K562 (cell line): ENCODE data around the gene WASL. TPM values are rescaled to one million over a fixed set of nuclear protein-coding genes. Genes with fewer than 3 reads are reported as not detected.

ENCODE experiments used
- DIDO1 ChIP-seq: fragments of 450-650 bp; IDR thresholded peaks from 2 replicates; pipeline ENCODE4 v1.6.1; 2016; ENCODE audit warnings: low read depth, missing biosample characterization, missing genetic modification characterization
- LCOR ChIP-seq: sonication (generic); formaldehyde crosslinking; IDR thresholded peaks from 2 replicates; pipeline ENCODE4 v1.8.0; 2022; ENCODE audit warnings: mild to moderate bottlenecking, missing genetic modification reagents
- MEIS2 ChIP-seq: fragments of 450-650 bp; IDR thresholded peaks from 2 replicates; pipeline ENCODE4 v1.6.1; 2014; ENCODE audit warnings: mild to moderate bottlenecking; ENCODE audit not compliant: partially characterized antibody
- RAD51 ChIP-seq: fragments of 450-650 bp; IDR thresholded peaks from 2 replicates; pipeline ENCODE4 v1.7.1; 2016; ENCODE audit warnings: low read depth, mild to moderate bottlenecking, borderline replicate concordance
- RBM14 ChIP-seq: fragments of 200-400 bp; formaldehyde crosslinking; IDR thresholded peaks from 2 replicates; pipeline ENCODE4 v1.6.1; 2018; ENCODE audit warnings: low read depth, mild to moderate bottlenecking, low read length, moderate library complexity, borderline replicate concordance; ENCODE audit not compliant: insufficient read depth
- RFX7 ChIP-seq: fragments of 250-450 bp; sonication (Bioruptor Pico); IDR thresholded peaks from 2 replicates; pipeline ENCODE4 v1.5.1; 2021; ENCODE audit warnings: mild to moderate bottlenecking
- TAF9B ChIP-seq: fragments of 450-650 bp; IDR thresholded peaks from 2 replicates; pipeline ENCODE4 v1.6.1; 2018; ENCODE audit warnings: mild to moderate bottlenecking; ENCODE audit not compliant: partially characterized antibody
- ZNF444 ChIP-seq: fragments of 250-450 bp; sonication (Bioruptor Pico); IDR thresholded peaks from 2 replicates; pipeline ENCODE4 v1.4.0; 2020; ENCODE audit warnings: mild to moderate bottlenecking, moderate library complexity
- ZNF717 ChIP-seq: fragments of 250-450 bp; sonication (Bioruptor Pico); IDR thresholded peaks from 2 replicates; pipeline ENCODE4 v1.5.0; 2021
- polyA plus RNA-seq, 8 experiments: library from polyadenylated mRNA; depleted of rRNA in 4 of 8; stranded (reverse) in 5 of 8; unstranded in 3 of 8; fragments of >200 nt; fragmentation: Nextera tagmentation in 2 of 8; fragmentation: Illumina TruSeq in 1 of 8; extraction: Ambion mirVana in 2 of 8; extraction: Trizol in 1 of 8; gene quantifications; 2 replicates each; pipeline versions ENCODE4 v1.2.1 to v1.2.3, GENCODE V29; 2011 to 2014; ENCODE audit warnings: inconsistent platforms in 1 of 8, missing spikeins in 1 of 8
- total RNA-seq, 7 experiments: library from RNA; depleted of rRNA in 6 of 7; stranded (reverse); fragments of >200 nt in 6 of 7; fragmentation: Illumina TruSeq in 2 of 7; extraction: Trizol in 2 of 7; gene quantifications; 2 replicates each; pipeline versions ENCODE4 v1.2.1 to v1.2.3, GENCODE V29; 2011 to 2021; ENCODE audit warnings: low replicate concordance in 1 of 7
- TF ChIP-seq, protein P1 (sequence below), 2 experiments: fragments of 450-650 bp; IDR thresholded peaks; 2 replicates each; pipeline ENCODE4 v1.6.1; 2018; ENCODE audit warnings: mild to moderate bottlenecking in 2 of 2, low read depth in 1 of 2; ENCODE audit not compliant: partially characterized antibody in 2 of 2
- TF ChIP-seq, protein P2 (sequence below), 2 experiments: fragments of 450-650 bp; IDR thresholded peaks; 2 replicates each; pipeline ENCODE4 v1.6.1; 2016
- TF ChIP-seq, protein P3 (sequence below): fragments of 450-650 bp; IDR thresholded peaks from 2 replicates; pipeline ENCODE4 v1.6.1; 2016; ENCODE audit warnings: low read depth, mild to moderate bottlenecking, moderate library complexity
- TF ChIP-seq, protein P4 (sequence below): fragments of 200-800 bp; sonication (Bioruptor generic); IDR thresholded peaks from 2 replicates; pipeline ENCODE4 v1.6.1; 2017; ENCODE audit warnings: missing genetic modification characterization, missing compliant biosample characterization
- TF ChIP-seq, protein P5 (sequence below), 2 experiments: IDR thresholded peaks; 2 replicates each; pipeline ENCODE4 v1.6.1; 2012; ENCODE audit warnings: improper control_type of control experiment in 2 of 2, low read depth in 2 of 2, low read length in 2 of 2, borderline replicate concordance in 1 of 2
- TF ChIP-seq, protein P6 (sequence below): conservative IDR thresholded peaks from 2 replicates; pipeline ENCODE4 v1.6.1; 2011; ENCODE audit warnings: low read depth, mild to moderate bottlenecking, low read length; ENCODE audit not compliant: control insufficient read depth

The WASL gene
- total and polyA plus RNA-seq, 9 of the 15 experiments (the other 6 are each of a cell fraction or from before 2014, with no cell fraction given) = 3.2 to 13.9 (median 8.3) TPM

DNA sequence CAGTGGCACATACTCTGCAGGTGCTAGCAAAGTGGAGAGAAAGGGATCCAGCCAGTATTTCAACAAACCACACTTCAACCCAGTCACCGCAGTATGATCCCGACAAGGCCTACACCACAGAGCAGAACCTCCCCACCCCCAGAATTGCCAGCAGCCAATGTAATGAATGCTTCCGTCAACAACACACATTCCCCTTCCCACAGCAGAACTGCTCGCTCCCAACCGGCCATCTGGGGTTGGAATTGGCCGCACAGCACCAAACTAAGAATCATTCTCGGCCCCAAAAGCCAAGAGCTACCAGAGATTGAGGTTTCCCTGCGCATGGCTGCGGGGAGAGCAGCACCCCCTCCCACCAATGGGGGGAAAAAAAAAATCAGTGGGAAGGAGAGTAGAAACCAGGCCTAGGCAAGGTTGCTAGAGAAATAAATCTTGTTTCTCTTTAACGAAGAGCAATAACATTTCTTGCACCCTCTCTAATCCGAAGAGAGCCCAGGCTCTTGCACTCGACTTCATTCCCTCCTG, 1.1 kb downstream of the WASL start (continued):
- TF ChIP-seq, protein P1, sequence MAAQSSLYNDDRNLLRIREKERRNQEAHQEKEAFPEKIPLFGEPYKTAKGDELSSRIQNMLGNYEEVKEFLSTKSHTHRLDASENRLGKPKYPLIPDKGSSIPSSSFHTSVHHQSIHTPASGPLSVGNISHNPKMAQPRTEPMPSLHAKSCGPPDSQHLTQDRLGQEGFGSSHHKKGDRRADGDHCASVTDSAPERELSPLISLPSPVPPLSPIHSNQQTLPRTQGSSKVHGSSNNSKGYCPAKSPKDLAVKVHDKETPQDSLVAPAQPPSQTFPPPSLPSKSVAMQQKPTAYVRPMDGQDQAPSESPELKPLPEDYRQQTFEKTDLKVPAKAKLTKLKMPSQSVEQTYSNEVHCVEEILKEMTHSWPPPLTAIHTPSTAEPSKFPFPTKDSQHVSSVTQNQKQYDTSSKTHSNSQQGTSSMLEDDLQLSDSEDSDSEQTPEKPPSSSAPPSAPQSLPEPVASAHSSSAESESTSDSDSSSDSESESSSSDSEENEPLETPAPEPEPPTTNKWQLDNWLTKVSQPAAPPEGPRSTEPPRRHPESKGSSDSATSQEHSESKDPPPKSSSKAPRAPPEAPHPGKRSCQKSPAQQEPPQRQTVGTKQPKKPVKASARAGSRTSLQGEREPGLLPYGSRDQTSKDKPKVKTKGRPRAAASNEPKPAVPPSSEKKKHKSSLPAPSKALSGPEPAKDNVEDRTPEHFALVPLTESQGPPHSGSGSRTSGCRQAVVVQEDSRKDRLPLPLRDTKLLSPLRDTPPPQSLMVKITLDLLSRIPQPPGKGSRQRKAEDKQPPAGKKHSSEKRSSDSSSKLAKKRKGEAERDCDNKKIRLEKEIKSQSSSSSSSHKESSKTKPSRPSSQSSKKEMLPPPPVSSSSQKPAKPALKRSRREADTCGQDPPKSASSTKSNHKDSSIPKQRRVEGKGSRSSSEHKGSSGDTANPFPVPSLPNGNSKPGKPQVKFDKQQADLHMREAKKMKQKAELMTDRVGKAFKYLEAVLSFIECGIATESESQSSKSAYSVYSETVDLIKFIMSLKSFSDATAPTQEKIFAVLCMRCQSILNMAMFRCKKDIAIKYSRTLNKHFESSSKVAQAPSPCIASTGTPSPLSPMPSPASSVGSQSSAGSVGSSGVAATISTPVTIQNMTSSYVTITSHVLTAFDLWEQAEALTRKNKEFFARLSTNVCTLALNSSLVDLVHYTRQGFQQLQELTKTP (IDR thresholded peaks at IDR 0.05; ENCODE audit: low read depth in 1 of 2, partially characterized antibody in 2 of 2) = peak in 1 of 2 experiments; percentile 17
- TF ChIP-seq, protein P2, sequence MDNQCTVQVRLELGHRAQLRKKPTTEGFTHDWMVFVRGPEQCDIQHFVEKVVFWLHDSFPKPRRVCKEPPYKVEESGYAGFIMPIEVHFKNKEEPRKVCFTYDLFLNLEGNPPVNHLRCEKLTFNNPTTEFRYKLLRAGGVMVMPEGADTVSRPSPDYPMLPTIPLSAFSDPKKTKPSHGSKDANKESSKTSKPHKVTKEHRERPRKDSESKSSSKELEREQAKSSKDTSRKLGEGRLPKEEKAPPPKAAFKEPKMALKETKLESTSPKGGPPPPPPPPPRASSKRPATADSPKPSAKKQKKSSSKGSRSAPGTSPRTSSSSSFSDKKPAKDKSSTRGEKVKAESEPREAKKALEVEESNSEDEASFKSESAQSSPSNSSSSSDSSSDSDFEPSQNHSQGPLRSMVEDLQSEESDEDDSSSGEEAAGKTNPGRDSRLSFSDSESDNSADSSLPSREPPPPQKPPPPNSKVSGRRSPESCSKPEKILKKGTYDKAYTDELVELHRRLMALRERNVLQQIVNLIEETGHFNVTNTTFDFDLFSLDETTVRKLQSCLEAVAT (IDR thresholded peaks at IDR 0.05) = peak; percentile 55 to 87
- TF ChIP-seq ZNF717 (CRISPR knock-in tag) (no peak), MEIS2 (peak; percentile 53), DIDO1 (tag) (no peak), RFX7 (CRISPR knock-in tag) (no peak), TAF9B (peak; percentile 25), RBM14 (no peak), RAD51 (no peak), ZNF444 (CRISPR knock-in tag) (no peak), LCOR (CRISPR knock-in tag) (peak; percentile 38)
- TF ChIP-seq, protein P3, sequence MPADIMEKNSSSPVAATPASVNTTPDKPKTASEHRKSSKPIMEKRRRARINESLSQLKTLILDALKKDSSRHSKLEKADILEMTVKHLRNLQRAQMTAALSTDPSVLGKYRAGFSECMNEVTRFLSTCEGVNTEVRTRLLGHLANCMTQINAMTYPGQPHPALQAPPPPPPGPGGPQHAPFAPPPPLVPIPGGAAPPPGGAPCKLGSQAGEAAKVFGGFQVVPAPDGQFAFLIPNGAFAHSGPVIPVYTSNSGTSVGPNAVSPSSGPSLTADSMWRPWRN = no peak
- TF ChIP-seq, protein P4, sequence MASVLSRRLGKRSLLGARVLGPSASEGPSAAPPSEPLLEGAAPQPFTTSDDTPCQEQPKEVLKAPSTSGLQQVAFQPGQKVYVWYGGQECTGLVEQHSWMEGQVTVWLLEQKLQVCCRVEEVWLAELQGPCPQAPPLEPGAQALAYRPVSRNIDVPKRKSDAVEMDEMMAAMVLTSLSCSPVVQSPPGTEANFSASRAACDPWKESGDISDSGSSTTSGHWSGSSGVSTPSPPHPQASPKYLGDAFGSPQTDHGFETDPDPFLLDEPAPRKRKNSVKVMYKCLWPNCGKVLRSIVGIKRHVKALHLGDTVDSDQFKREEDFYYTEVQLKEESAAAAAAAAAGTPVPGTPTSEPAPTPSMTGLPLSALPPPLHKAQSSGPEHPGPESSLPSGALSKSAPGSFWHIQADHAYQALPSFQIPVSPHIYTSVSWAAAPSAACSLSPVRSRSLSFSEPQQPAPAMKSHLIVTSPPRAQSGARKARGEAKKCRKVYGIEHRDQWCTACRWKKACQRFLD = 0 out of 2 replicates have a peak, but pooled peaks have one; percentile 6
- TF ChIP-seq, protein P5, sequence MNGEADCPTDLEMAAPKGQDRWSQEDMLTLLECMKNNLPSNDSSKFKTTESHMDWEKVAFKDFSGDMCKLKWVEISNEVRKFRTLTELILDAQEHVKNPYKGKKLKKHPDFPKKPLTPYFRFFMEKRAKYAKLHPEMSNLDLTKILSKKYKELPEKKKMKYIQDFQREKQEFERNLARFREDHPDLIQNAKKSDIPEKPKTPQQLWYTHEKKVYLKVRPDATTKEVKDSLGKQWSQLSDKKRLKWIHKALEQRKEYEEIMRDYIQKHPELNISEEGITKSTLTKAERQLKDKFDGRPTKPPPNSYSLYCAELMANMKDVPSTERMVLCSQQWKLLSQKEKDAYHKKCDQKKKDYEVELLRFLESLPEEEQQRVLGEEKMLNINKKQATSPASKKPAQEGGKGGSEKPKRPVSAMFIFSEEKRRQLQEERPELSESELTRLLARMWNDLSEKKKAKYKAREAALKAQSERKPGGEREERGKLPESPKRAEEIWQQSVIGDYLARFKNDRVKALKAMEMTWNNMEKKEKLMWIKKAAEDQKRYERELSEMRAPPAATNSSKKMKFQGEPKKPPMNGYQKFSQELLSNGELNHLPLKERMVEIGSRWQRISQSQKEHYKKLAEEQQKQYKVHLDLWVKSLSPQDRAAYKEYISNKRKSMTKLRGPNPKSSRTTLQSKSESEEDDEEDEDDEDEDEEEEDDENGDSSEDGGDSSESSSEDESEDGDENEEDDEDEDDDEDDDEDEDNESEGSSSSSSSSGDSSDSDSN (IDR thresholded peaks at IDR 0.05; ENCODE audit: borderline replicate concordance in 1 of 2, low read depth in 2 of 2, low read length in 2 of 2) = peak in 1 of 2 experiments; percentile 63; a peak in 1 of 4 replicates
- TF ChIP-seq, protein P6, sequence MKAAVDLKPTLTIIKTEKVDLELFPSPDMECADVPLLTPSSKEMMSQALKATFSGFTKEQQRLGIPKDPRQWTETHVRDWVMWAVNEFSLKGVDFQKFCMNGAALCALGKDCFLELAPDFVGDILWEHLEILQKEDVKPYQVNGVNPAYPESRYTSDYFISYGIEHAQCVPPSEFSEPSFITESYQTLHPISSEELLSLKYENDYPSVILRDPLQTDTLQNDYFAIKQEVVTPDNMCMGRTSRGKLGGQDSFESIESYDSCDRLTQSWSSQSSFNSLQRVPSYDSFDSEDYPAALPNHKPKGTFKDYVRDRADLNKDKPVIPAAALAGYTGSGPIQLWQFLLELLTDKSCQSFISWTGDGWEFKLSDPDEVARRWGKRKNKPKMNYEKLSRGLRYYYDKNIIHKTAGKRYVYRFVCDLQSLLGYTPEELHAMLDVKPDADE = 0 out of 2 replicates have a peak, but pooled peaks have one; percentile 1
